Measurements from ENCODE around the gene LCLAT1. TPM values are rescaled to one million over a fixed set of nuclear protein-coding genes. Genes with fewer than 3 reads are reported as not detected.

LCLAT1 gene
- total RNA-seq, 1 donor from 2014 or later = 21.8 TPM

GRCh38 chr2:30421604-30422443, 25.2 kb upstream of the LCLAT1 start:
- intact Hi-C loops (cut with micrococcal nuclease) = loop anchor here (1.0 kb wide), 8 partner anchors 12 to 276 kb away; partner anchors contain the start of genes LBH and LCLAT1

- intact Hi-C loops (cut with micrococcal nuclease) = loop anchor here (1.0 kb wide), 8 partner anchors 12 to 276 kb away; partner anchors contain the start of genes LBH and LCLAT1
Observed at GRCh38 chr2:30422444-30423040, 24.5 kb upstream of the LCLAT1 start.

- intact Hi-C loops (cut with micrococcal nuclease) = no loop called here
Observed at GRCh38 chr2:30424231-30424630, 22.8 kb upstream of the LCLAT1 start.

- intact Hi-C loops (cut with micrococcal nuclease) = no loop called here
Observed at GRCh38 chr2:30425326-30425725, 21.7 kb upstream of the LCLAT1 start.

GRCh38 chr2:30427606-30428347, 19.3 kb upstream of the LCLAT1 start:
- intact Hi-C loops (cut with micrococcal nuclease) = no loop called here

- intact Hi-C loops (cut with micrococcal nuclease) = no loop called here
Observed at GRCh38 chr2:30428348-30428662, 18.7 kb upstream of the LCLAT1 start.

GRCh38 chr2:30428827-30429461, 18.1 kb upstream of the LCLAT1 start:
- intact Hi-C loops (cut with micrococcal nuclease) = no loop called here

GRCh38 chr2:30433541-30434299, 13.3 kb upstream of the LCLAT1 start:
- intact Hi-C loops (cut with micrococcal nuclease) = no loop called here

GRCh38 chr2:30434708-30435107, 12.3 kb upstream of the LCLAT1 start:
- intact Hi-C loops (cut with micrococcal nuclease) = no loop called here

GRCh38 chr2:30436859-30437435, 10.1 kb upstream of the LCLAT1 start:
- intact Hi-C loops (cut with micrococcal nuclease) = no loop called here

GRCh38 chr2:30437809-30438548, 9.1 kb upstream of the LCLAT1 start:
- intact Hi-C loops (cut with micrococcal nuclease) = no loop called here

GRCh38 chr2:30439296-30439695, 7.8 kb upstream of the LCLAT1 start:
- intact Hi-C loops (cut with micrococcal nuclease) = no loop called here

- intact Hi-C loops (cut with micrococcal nuclease) = loop anchor here (10.0 kb wide), 1 partner anchor 885 kb away; no protein-coding TSS in a partner anchor
Observed at GRCh38 chr2:30439879-30440278, 7.2 kb upstream of the LCLAT1 start.

GRCh38 chr2:30441023-30441422, 6.0 kb upstream of the LCLAT1 start:
- intact Hi-C loops (cut with micrococcal nuclease) = loop anchor here (10.0 kb wide), 1 partner anchor 884 kb away; no protein-coding TSS in a partner anchor

- intact Hi-C loops (cut with micrococcal nuclease) = loop anchor here (10.0 kb wide), 1 partner anchor 882 kb away; no protein-coding TSS in a partner anchor
Observed at GRCh38 chr2:30443081-30443480, 4.0 kb upstream of the LCLAT1 start.

GRCh38 chr2:30444273-30444672, 2.8 kb upstream of the LCLAT1 start:
- intact Hi-C loops (cut with micrococcal nuclease) = loop anchor here (10.0 kb wide), 1 partner anchor 881 kb away; no protein-coding TSS in a partner anchor

GRCh38 chr2:30445266-30445821, 1.7 kb upstream of the LCLAT1 start:
- intact Hi-C loops (cut with micrococcal nuclease) = loop anchor here (5.0 to 10.0 kb wide), 2 partner anchors 787 to 879 kb away; partner anchors contain the start of gene EHD3

GRCh38 chr2:30446602-30447148, 371 bp upstream of the LCLAT1 start:
- intact Hi-C loops (cut with micrococcal nuclease) = loop anchor here (1.0 to 10.0 kb wide), 12 partner anchors 24 to 878 kb away; partner anchors contain the start of genes EHD3 and LBH

- intact Hi-C loops (cut with micrococcal nuclease) = loop anchor here (5.0 to 10.0 kb wide), 2 partner anchors 784 to 876 kb away; partner anchors contain the start of gene EHD3
Observed at GRCh38 chr2:30448308-30448707, 1.3 kb downstream of the LCLAT1 start.

Measured in T-helper 1 cell treated with Interleukin-12 subunit alpha and Interleukin-12 subunit beta and Interleukin-4 antibody, amounts not matched to agents 30 ng/mL and 1 ng/mL, for 36 hours (primary cell).